Kidney capillary endothelial cell (primary cell): ENCODE measurements around the gene EXD3.
"Not testable (repeated sequence)": the region's sequence is repeated elsewhere in the genome, so short reads cannot be mapped to it uniquely, and the experiment has no call there.

Source experiments
- DNase-seq: peaks from one replicate; pipeline ENCODE4 v3.0.0-alpha.2; 2018; ENCODE audit warnings: low spot score

EXD3 gene

DNA sequence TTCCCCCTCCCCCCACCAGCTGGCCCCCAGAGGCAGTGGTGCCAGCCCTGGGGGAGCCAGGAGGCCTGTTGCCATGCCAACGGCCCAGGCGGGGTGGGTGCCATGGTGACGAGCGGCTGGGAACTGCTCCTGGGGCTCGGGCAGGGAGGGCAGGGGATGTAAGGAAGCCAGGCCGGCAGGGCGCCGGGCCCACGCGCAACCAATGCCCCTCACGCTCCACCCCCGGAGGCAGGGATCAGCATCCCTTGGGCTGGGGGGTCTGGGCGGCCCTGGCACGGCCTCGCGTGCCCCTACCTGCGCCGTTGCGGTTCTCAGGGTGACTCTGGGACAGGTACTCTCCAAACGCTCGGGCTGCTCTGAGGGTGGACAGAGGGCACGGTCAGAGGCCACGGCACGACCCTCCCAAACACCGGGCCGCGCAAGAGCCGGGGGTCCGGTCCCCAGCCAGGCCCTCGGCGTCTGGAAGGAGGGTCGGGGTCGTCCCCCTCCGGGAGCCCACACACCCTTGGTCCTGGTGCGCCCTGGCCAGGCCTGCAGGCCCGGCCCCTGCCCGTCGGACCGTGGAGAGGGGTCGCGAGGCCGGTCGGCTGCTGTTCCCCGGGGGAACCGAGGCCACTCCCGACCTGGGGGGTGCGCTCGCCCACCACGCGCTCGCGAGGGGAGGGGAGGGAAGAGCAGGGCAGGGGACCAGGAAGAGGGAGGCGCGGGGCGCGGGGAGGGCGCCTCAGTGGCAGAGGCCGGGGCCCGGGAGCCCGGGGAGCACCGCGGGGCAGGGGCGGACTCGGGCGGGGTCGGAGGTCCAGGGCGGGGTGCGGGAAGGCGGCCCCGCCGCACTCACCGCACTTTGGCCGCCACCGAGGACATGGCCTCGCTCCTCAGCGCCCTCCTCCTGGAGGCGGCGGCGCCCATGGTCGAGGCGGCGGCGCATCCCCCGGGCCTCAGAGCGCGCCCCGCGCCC lies 35.5 kb upstream of the EXD3 start:
- no peak for DNase-seq

DNA sequence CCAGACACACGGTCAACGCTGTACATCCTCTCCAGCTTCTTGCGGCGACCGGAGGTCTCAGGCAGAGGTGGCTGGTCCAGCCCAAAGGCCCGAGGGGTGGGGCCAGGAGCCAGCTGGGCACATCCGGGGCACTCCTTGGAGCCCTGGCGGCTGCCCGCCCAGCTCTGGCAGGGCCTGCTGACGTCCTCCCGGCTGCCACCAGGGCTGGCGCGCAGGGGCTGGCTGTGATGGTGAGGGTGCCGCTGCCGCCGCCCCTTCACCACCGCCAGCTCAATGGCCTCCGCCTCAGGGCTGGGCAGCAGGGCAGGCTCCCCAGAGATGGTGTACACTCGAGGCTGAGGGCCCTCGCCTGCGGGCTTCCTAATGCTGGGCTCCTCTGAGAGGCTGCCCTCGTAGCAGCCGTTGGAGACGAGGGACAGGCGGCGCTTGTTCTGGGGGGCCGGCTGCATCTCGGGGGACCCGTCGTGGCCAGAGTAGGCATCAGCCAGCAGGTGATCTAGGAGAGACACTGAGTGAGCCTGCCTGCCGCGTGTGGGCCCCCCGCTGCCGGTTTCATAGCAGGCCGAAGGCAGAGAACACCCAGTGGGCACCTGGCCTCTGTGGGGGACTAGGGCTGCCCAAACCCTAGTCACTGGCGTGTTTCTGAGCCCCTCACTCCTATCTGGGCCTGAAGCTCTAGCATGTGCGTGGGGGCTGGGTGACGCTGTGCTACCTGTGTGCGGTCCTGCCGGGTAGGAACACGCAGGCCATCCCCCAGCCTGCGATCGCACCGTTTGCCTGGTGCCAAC lies 34.6 kb upstream of the EXD3 start:
- DNase-seq, result no peak

DNA sequence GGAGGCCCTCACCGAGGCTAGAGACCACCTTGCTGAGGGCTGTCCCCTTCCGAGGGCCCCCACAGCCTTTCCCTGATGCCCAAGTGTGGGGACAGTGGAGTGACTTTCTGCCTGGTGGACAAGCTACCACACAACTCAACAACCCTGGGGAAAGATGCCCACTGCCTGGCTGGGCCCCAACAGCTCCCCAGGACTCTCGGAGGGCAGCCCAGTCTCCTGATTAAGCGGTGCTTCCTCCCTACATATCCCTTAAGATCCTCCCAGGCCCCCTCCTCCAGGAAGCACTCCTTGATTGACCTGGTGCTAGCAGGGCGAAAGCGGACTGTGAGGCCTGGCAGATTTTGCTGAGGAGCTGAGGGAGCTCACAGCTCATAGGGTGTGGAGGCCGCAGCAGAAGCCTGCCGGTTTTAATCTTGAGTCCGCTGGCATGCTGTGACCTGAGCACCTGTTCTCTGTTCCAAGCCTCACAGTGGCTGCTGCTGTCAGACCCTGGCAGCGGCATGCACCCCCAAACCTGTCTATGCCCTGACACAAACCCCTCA lies 34.0 kb upstream of the EXD3 start:
- DNase-seq, result no peak

GRCh38 chr9:137456061-137456863 lies 33.3 kb upstream of the EXD3 start:
- DNase-seq, result no peak

DNA sequence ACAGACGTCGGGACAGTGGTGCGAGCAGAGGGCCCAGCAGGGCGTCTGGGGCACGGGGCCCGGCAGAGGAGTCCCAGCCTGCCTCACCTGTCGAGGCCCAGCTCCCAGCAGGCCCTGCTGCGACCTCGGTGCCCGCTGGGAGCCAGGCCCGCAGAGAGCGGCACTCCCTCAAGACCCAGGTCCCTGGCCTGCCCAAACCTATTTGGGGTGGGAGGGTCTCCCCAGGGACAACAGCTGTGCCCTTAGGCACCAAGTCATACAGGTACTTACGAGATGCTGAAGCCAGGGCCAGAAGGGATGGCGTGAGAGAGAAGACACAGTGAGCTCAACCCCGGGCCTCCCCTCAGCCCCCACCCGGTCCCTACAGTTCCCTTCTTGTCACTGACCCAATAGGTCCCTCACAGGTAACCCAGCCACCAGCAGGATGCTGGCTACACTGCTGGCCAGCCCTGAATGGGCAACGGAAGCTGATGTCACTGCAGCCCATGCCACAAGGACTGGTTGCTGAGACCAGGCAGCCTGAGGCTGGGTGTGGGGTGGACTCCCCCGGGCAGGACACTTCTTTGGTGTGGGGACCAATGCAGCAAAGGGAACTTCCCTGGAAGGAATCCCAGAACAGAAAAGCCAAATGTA lies 32.5 kb upstream of the EXD3 start:
- no peak for DNase-seq

- DNase-seq, result no peak
Observed at GRCh38 chr9:137454597-137455358, 31.8 kb upstream of the EXD3 start.

- no peak for DNase-seq
Observed at GRCh38 chr9:137454145-137454596, 31.2 kb upstream of the EXD3 start.

DNA sequence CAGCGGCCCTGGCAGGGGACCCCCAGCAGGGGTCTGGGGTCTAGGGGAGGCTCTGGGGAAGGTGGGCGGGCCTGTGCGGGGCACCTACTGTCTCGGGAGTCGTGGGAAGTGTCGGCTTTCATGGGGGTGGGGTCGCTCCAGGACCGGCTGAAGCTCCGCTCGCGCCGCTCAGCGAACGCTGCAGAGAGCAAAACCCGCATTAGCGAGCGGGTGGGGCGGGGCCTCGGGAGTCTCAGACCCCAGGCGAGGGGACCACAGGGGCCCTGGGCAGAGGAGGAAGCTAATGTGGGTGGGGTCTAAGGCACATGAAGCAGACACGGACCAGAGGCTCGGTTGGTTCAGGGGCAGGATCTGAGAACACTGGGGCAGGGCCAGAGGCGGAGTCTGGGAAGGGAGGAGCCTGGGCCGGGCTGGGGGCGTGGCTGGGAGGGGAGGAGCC lies 30.7 kb upstream of the EXD3 start:
- DNase-seq, result peak; percentile 48

- no peak for DNase-seq
Observed at GRCh38 chr9:137452761-137453642, 30.0 kb upstream of the EXD3 start.

GRCh38 chr9:137452006-137452760 lies 29.2 kb upstream of the EXD3 start:
- DNase-seq, result no peak

DNA sequence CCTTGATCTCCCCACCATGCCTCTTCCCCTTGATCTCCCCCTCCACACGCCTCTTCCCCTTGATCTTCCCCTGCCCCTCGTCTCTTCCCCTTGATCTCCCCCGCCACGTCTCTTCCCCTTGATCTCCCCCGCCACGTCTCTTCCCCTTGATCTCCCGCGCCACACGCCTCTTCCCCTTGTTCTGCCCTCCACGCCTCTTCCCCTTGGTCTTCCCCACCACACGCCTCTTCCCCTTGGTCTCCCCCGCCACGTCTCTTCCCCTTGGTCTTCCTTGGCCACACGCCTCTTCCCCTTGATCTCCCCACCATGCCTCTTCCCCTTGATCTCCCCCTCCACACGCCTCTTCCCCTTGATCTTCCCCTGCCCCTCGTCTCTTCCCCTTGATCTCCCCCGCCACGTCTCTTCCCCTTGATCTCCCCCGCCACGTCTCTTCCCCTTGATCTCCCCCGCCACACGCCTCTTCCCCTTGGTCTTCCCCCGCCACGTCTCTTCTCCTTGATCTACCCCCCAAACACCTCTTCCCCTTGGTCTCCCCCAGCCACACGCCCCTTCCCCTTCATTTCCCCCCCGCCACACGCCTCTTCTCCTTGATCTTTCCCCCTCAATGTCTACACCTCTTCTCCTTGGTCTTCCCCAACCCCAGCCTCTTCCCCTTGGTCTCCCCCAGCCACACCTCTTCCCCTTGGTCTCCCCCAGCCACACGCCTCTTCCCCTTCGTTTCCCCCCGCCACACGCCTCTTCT lies 28.5 kb upstream of the EXD3 start:
- not testable (repeated sequence) for DNase-seq

- DNase-seq, result not testable (repeated sequence)
Observed at GRCh38 chr9:137450539-137451222, 27.7 kb upstream of the EXD3 start.

- DNase-seq, result no peak
Observed at GRCh38 chr9:137449931-137450538, 27.1 kb upstream of the EXD3 start.

DNA sequence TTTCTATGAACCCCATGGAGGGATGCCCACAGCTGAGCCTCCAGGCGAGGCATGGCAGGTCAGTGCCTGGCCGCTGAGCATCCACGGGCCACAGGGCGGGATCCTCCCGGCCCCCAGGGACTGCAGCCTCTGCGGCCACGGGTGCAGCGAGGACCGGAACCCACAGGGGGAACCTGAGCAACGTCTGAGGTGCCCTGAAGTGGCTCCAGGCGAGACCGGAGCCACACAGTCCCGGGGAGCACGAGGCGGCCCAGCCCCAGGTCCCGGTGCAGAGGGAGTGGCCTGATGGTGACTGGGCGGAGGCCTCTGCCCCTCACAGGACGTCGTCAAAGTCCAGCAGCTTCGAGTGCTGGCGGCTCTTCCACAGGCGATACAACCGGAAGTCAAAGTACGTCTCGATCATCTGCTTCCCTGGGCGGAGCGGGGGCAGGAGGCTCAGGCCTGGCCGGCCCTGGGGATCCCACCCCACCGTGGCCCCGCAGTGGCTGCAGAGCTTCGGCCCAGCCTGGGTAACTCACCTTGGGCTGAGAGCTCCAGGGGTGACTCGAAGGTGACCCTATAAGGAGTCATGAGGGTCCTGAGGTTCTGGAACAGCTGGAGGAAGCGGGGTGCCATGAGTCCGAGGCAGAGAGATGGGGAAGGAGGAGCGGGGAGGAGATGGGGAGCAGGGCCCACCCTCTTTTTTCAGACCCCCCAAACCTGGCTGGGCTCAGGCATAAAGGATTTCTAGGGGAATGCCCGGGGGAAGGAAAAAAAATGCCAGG lies 26.3 kb upstream of the EXD3 start:
- DNase-seq, result no peak

DNA sequence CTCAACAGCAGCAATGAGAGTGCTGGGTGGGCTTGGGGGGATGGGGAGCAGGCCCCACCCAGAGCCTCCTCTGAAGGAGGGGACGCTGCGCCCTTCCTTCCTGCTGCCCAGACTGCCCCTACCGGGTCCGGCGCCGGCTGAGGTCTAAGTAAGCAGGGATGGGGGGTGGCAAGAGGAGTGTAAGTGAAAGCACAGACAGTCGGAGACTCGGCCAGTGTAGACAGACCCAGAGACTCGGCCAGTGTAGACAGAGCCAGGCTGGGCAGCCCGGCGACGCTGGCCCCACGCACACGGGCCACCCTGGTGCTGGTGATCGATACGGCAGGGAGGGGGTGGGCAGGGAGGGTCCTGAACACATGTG lies 25.6 kb upstream of the EXD3 start:
- DNase-seq, result no peak
